ENCODE measurements around the gene SPINT1. TPM values are rescaled to one million over a fixed set of nuclear protein-coding genes. Genes with fewer than 3 reads are reported as not detected.

SPINT1 gene
- total and polyA plus RNA-seq, 2 of the 13 experiments (the other 11 are each of a cell fraction or from before 2014, with no cell fraction given) = 0.49 to 2.5 TPM

DNA sequence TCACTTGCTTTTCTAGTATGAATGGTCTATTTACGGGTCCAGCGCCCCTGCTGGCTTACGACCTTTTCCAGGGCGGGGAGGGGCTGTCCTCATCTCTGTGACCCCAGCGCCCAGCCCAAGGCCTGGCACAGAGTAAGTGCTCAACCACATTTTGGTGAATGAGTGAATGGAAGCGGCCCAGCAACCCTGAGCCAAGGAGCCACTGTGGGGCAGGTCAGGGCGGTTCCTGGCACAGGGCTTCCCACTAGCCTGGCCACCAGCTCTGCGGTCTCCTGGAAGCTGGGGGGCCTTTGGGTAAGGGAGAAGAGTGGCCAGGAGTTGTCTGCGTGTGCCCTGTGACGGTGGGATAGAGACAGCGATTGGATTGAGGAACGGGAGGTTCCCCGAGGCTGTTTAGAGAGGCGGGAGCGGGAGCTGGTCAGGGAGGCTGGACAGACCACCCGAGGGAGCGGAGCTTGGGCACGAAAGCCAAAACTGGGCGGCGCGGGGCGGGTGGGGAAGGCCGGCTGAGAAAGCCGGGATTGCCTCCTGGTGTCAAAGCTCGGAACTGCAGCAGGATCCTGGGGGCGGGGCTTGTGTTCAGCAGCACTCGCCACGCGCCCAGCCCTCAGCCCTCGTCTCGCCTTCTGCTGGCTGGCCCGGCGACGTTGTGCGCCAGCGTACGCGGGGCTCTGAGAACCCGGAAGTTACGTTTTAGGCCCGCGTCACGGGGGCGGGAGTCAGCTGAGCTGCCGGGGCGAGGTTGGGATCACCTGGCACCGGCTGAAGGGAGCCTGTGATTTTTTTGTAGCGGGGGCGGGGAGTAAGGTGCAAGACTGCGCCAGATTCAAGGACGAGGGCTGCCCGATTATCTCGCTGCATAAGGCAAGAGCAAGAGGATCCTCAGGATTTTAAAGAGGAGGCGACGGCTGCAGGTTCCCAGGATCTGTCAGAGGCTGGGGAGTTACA, 50.2 kb downstream of the SPINT1 start, which contains the start of gene VPS18 (continued):
- TF ChIP-seq, protein P1, sequence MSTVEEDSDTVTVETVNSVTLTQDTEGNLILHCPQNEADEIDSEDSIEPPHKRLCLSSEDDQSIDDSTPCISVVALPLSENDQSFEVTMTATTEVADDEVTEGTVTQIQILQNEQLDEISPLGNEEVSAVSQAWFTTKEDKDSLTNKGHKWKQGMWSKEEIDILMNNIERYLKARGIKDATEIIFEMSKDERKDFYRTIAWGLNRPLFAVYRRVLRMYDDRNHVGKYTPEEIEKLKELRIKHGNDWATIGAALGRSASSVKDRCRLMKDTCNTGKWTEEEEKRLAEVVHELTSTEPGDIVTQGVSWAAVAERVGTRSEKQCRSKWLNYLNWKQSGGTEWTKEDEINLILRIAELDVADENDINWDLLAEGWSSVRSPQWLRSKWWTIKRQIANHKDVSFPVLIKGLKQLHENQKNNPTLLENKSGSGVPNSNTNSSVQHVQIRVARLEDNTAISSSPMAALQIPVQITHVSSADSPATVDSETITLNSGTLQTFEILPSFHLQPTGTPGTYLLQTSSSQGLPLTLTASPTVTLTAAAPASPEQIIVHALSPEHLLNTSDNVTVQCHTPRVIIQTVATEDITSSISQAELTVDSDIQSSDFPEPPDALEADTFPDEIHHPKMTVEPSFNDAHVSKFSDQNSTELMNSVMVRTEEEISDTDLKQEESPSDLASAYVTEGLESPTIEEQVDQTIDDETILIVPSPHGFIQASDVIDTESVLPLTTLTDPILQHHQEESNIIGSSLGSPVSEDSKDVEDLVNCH (CRISPR knock-in tag; IDR thresholded peaks at IDR 0.05) = 0 out of 2 replicates have a peak, but pooled peaks have one; percentile 47
- peak; percentile 35; the same call in 1 of the 2 replicates for TF ChIP-seq MEF2D (CRISPR knock-in tag; IDR thresholded peaks at IDR 0.05)
- TF ChIP-seq FUBP1 (CRISPR knock-in tag; IDR thresholded peaks at IDR 0.05; ENCODE audit: borderline replicate concordance) = no peak
- TF ChIP-seq ZNF124 (CRISPR knock-in tag; IDR thresholded peaks at IDR 0.05) = no peak
- no peak for TF ChIP-seq ZNF790 (CRISPR knock-in tag; IDR thresholded peaks at IDR 0.05; ENCODE audit: borderline replicate concordance)
- no peak for TF ChIP-seq SATB2 (CRISPR knock-in tag; IDR thresholded peaks at IDR 0.05)
- TF ChIP-seq ZNF451 (CRISPR knock-in tag; IDR thresholded peaks at IDR 0.05) = no peak
- no peak; the same call in 1 of the 2 replicates for TF ChIP-seq SIN3B (IDR thresholded peaks at IDR 0.05; ENCODE audit: low read length)
- TF ChIP-seq SPEN (CRISPR knock-in tag; IDR thresholded peaks at IDR 0.05; ENCODE audit: low read depth) = peak; percentile 79
- TF ChIP-seq, protein P2, sequence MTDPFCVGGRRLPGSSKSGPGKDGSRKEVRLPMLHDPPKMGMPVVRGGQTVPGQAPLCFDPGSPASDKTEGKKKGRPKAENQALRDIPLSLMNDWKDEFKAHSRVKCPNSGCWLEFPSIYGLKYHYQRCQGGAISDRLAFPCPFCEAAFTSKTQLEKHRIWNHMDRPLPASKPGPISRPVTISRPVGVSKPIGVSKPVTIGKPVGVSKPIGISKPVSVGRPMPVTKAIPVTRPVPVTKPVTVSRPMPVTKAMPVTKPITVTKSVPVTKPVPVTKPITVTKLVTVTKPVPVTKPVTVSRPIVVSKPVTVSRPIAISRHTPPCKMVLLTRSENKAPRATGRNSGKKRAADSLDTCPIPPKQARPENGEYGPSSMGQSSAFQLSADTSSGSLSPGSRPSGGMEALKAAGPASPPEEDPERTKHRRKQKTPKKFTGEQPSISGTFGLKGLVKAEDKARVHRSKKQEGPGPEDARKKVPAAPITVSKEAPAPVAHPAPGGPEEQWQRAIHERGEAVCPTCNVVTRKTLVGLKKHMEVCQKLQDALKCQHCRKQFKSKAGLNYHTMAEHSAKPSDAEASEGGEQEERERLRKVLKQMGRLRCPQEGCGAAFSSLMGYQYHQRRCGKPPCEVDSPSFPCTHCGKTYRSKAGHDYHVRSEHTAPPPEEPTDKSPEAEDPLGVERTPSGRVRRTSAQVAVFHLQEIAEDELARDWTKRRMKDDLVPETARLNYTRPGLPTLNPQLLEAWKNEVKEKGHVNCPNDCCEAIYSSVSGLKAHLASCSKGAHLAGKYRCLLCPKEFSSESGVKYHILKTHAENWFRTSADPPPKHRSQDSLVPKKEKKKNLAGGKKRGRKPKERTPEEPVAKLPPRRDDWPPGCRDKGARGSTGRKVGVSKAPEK (CRISPR knock-in tag; IDR thresholded peaks at IDR 0.05; ENCODE audit: borderline replicate concordance) = no peak
- TF ChIP-seq, protein P3, sequence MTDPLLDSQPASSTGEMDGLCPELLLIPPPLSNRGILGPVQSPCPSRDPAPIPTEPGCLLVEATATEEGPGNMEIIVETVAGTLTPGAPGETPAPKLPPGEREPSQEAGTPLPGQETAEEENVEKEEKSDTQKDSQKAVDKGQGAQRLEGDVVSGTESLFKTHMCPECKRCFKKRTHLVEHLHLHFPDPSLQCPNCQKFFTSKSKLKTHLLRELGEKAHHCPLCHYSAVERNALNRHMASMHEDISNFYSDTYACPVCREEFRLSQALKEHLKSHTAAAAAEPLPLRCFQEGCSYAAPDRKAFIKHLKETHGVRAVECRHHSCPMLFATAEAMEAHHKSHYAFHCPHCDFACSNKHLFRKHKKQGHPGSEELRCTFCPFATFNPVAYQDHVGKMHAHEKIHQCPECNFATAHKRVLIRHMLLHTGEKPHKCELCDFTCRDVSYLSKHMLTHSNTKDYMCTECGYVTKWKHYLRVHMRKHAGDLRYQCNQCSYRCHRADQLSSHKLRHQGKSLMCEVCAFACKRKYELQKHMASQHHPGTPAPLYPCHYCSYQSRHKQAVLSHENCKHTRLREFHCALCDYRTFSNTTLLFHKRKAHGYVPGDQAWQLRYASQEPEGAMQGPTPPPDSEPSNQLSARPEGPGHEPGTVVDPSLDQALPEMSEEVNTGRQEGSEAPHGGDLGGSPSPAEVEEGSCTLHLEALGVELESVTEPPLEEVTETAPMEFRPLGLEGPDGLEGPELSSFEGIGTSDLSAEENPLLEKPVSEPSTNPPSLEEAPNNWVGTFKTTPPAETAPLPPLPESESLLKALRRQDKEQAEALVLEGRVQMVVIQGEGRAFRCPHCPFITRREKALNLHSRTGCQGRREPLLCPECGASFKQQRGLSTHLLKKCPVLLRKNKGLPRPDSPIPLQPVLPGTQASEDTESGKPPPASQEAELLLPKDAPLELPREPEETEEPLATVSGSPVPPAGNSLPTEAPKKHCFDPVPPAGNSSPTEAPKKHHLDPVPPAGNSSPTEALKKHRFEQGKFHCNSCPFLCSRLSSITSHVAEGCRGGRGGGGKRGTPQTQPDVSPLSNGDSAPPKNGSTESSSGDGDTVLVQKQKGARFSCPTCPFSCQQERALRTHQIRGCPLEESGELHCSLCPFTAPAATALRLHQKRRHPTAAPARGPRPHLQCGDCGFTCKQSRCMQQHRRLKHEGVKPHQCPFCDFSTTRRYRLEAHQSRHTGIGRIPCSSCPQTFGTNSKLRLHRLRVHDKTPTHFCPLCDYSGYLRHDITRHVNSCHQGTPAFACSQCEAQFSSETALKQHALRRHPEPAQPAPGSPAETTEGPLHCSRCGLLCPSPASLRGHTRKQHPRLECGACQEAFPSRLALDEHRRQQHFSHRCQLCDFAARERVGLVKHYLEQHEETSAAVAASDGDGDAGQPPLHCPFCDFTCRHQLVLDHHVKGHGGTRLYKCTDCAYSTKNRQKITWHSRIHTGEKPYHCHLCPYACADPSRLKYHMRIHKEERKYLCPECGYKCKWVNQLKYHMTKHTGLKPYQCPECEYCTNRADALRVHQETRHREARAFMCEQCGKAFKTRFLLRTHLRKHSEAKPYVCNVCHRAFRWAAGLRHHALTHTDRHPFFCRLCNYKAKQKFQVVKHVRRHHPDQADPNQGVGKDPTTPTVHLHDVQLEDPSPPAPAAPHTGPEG (CRISPR knock-in tag; IDR thresholded peaks at IDR 0.05) = no peak
- TF ChIP-seq ZNF263 (CRISPR knock-in tag; IDR thresholded peaks at IDR 0.05) = no peak
- TF ChIP-seq ZIK1 (CRISPR knock-in tag; IDR thresholded peaks at IDR 0.05; ENCODE audit: borderline replicate concordance, low read depth) = 0 out of 2 replicates have a peak, but pooled peaks have one; percentile 28
- no peak for TF ChIP-seq AGO2 (optimal IDR thresholded peaks at IDR 0.05; ENCODE audit: low read depth, low read length)
- no peak for TF ChIP-seq ZNF670 (CRISPR knock-in tag; IDR thresholded peaks at IDR 0.05; ENCODE audit: borderline replicate concordance)
